ENCODE data around the gene NEDD8.

- TF ChIP-seq REST (IDR thresholded peaks at IDR 0.05; ENCODE audit: low read depth) (no peak), CEBPB (IDR thresholded peaks at IDR 0.05) (no peak), MAX (IDR thresholded peaks at IDR 0.05) (no peak), EP300 (IDR thresholded peaks at IDR 0.05; ENCODE audit: borderline replicate concordance) (no peak), RAD21 (IDR thresholded peaks at IDR 0.05; ENCODE audit: low read depth) (no peak), TEAD4 (IDR thresholded peaks at IDR 0.05) (no peak), TAF1 (IDR thresholded peaks at IDR 0.05; ENCODE audit: low read depth) (no peak), YY1 (IDR thresholded peaks at IDR 0.05; ENCODE audit: low read depth) (no peak), TCF12 (IDR thresholded peaks at IDR 0.05; ENCODE audit: low read depth) (no peak), NFIC (IDR thresholded peaks at IDR 0.05) (no peak), CREB1 (IDR thresholded peaks at IDR 0.05; ENCODE audit: low read depth) (no peak)
Observed at GRCh38 chr14:24167469-24168114, 64.6 kb downstream of the NEDD8 start.

Measured in Ishikawa (cell line).